ENCODE data around the gene SLC6A15.

GRCh38 chr12:84950971-84951546, 38.5 kb upstream of the SLC6A15 start:
- TF ChIP-seq POLR2A (IDR thresholded peaks at IDR 0.05; ENCODE audit: control extremely low read depth in 1 of 2, low read depth in 2 of 2, low read length in 2 of 2) (no peak), JUN (IDR thresholded peaks at IDR 0.05; ENCODE audit: low read depth, low read length) (no peak), EZH2 (IDR thresholded peaks at IDR 0.05; ENCODE audit: low read depth, low read length, severe bottlenecking) (no peak), CTCF (IDR thresholded peaks at IDR 0.05; ENCODE audit: control extremely low read depth in 1 of 3, insufficient read depth in 1 of 3, low read depth in 1 of 3, low read length in 3 of 3) (no peak)
